Femur (tissue), 1 donor: ENCODE measurements around the gene KIN.
"Not testable (repeated sequence)": the region's sequence is repeated elsewhere in the genome, so short reads cannot be mapped to it uniquely, and the experiment has no call there.

Experiments used
- DNase-seq: peaks from one replicate; pipeline ENCODE4 v3.0.0-alpha.2; 2017

Gene KIN

GRCh38 chr10:7792541-7792940 is 4.7 kb upstream of the KIN start:
- no peak for DNase-seq

- DNase-seq: no peak
Observed at GRCh38 chr10:7789390-7789789, 1.6 kb upstream of the KIN start.

DNA sequence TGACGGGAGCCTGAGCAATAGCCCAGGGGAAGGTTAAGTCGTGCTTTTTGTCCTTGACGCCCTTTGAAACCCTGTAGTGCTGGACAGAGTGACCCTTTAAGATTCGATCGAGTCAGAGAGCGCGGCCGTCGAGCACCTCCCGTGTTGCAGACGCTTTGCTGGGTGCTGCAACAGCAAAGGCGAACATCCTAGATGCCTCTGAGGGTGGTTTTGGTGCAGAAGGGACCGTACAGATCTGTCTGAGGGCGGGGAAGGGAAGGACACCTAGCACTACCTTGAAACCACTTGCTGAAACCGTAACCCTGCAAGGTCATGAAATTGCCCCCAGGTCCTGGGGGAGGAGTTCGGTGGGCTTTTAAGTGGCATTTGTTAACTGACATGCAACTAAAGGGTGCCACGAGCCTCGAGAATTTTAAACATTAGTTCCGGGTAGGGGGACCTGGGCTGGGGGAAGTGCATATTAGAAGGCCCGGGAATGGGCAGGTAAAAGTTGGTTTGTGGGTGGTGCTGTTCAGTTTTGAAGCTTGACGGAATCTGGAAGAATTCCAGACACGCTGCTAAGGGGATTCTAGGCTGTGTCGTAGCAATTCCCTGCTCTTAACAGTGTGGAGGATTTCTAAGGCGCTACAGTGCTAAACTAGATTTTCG is 970 bp upstream of the KIN start:
- no peak for DNase-seq

- no peak for DNase-seq
Observed at GRCh38 chr10:7787150-7787856, 490 bp downstream of the KIN start.

DNA sequence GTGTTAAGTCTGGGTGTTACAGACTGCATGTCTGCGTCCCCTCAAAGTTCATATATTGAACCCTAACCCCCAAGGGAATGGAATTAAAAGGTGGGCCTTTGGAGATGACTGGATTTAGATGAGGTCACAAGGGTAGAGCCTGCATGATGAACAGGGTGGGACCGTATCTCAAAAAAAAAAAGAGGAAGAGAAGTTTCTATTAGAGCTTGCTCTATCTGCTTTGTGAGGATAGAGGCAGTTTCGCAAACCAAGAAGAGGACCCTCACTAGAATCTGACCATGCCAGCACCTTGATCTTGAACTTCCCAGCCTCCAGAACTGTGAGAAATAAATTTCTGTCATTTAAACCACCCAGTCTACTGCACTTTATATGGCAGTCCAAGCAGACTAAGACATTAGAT is 1.4 kb downstream of the KIN start:
- no peak for DNase-seq

DNA sequence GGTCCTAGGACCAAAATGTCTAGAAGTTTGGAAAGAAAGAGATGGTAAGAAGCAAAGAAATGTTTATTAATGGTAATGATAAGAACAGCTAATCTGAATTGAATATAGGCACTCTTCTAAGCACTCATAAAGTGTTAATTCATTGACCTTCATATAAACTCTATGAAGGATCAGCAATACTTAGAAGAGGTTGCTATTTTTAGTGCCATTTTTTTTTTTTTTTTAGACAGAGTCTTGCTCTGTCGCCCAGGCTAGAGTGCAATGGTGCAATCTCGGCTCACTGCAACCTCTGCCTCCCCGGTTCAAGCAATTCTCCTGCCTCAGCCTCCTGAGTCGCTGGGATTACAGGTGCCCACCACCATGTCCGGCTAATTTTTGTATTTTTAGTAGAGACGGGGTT is 5.6 kb downstream of the KIN start:
- DNase-seq: not testable (repeated sequence)

- DNase-seq: no peak
Observed at GRCh38 chr10:7776777-7777176, 11.0 kb downstream of the KIN start.

GRCh38 chr10:7773845-7774801 is 13.7 kb downstream of the KIN start:
- DNase-seq: no peak

DNA sequence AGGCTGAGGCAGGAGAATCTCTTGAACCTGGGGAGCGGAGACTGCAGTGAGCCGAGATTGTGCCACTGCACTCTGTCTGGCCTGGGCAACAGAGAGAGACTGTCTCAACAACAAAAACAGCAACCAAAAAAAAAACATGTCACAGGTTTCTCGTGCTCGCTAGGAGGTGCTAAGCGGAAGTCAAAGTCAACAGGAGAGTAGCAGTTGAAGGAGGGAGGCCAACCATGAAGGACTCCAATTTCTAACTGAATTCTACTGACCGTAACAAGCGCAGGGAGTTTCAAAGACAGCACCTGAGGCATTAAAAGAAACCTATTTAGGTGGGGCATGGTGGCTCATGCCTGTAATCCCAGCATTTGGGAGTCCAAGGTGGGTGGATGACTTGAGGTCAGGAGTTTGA is 19.4 kb downstream of the KIN start:
- DNase-seq: no peak

DNA sequence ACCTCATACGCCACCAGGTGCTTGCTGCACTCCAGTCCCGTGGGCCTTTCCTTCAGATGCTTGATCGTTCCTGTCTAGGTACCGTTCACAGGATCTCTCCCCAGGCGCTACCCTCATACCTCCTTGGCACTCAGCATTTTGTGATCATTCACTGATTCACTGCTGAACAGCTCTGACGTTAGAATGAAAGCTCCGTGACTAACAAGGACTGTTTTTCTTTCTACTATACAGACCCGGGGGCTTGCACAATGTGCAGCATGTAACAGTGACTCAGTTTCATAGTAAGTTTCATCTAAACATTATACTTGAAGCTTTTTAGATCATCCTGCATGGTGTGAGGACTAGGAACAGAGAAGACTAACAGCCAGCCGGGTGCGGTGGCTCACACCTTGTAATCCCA is 20.6 kb downstream of the KIN start:
- DNase-seq: no peak

DNA sequence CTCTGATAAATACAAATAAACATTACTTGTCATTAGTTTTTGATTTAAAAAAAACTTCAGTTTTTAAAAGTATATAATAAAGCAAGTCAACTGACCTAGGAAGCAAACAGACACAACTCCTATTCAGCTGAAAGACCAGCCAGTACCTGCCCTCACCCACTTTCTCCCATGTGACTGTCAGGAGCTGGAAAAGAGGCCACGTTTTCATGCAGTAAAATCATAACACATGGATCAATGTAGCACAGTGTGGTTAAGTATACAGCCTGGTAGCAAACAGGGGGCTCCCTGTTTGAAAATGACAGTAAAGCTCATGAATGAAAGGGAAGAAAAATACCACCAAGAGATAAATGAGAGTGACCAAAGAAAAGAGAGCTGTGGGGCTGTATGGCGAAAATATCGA is 21.6 kb downstream of the KIN start:
- no peak for DNase-seq

DNA sequence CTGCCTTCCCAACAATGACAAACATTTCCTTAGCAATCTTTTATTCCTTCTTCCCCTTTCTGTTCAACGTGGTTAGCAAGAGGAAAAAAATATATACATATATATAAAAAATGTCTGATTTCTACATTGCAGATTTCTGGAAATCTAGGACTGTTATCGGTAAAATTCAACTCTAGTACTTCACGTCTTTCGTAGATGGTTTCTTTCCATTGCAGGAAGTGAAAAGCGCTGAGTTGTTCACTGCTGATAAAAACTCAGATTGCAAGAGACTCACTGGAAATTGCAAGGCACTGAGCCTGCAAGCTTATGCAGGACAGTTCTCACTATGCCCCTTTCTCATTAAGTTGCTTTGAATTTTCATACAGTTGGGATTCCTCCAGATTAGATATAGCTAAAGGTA is 23.9 kb downstream of the KIN start:
- DNase-seq: no peak

DNA sequence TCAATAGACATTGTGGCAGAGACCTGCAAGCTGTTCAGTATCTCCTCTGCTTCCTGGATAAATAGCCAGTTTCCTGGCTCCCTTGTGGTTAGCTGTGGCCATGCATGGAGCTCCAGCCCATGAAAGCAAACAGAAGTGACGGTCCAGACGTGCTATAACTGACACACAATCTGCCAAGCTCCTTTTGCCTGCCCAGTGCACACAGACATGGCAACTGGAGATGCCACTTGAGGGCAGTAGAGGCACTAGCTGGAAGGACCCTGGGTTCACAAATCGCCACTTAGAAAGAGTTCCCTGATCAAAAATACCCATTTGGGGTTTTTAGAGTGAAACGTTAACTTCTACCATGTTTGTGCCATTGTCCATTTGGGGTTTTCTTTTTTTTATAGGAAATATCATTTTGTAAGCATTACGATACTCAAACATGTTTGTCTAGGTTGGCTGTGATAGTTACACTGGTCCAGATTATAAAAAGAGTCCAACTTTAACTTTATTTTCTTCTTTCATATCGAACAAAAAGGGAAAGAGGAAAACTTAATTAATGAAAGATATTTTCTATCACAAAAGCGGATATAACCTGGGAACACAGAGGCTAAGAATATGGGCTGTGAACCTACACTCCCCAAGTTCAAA is 31.3 kb downstream of the KIN start:
- no peak for DNase-seq

GRCh38 chr10:7755103-7755502 is 32.7 kb downstream of the KIN start:
- DNase-seq: no peak

GRCh38 chr10:7752251-7752650 is 35.5 kb downstream of the KIN start:
- no peak for DNase-seq

- no peak for DNase-seq
Observed at GRCh38 chr10:7750222-7750621, 37.6 kb downstream of the KIN start.

DNA sequence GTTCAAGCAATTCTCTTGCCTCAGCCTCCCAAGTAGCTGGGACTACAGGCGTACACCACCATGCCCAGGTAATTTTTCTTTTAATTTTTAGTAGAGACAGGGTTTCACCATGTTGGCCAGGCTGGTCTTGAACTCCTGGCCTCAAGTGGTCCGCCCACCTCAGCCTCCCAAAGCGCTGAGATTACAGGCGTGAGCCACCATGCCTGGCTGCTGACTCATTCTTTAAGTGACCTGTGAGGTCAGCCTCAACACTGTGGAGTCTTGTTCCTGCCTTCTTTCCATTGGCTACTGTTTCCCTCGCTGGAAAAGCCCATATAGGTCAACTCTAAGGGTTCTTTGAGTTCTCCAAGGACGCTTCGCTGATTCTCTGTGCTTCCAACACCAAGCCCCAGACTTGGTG is 39.2 kb downstream of the KIN start:
- DNase-seq: not testable (repeated sequence)

DNA sequence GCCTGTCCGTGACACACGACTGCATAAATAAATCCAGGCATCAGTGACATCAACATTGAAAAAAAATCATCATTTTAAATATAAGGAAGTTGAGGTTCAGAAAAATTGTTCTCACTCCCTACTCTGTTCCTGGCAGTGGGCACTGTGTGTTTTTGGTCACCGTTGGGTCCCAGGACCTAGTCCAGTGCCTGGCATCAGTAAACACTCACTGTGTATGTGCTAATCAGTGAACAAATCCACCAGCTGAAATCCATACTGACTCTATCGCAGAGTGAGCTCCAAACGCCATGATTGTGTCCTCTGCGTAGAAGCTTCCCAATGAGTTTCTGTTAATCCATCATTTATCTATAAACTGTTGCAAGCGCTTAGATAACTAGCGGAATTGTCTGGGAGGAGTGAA is 43.5 kb downstream of the KIN start:
- no peak for DNase-seq

DNA sequence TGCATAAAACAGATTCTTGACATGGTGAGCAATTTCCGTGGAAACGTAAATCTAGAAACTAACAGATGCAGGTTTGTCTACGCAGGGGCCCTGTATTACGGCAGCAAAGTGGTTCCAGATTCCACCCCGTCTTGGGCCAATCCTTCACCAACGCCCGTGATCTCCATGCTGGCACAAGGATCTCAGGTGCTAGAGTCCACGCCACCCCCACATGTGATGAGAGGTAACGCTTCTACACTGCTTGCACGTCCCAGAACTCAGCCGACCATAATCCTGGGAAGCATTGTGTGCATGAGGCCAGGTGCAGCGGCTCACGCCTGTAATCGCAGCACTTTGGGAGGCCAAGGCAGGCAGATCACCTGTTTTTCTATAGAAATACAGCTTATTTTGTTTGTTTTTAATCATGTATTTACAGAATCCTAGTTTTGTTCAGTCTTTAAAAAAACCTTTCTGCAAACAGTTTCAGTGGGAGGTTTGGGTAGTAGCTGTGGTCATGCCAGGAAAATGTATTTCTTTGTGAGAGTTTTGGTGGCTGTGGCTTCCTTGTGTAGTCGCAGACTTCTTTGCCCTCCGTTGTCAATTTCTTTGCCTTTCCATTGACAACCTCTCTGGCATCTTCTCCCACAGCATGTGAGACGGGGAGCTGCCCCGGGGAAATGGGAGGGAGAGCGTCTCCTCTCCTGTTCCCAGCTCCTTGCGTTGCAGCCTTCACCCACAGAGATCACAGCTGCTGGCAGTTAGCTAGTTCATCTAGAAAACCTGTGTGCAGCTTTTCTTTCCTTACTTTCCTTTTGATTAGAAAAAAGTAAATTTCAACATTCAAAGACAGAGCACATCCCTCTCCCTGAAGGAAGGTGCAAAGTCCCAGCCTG is 49.0 kb downstream of the KIN start:
- no peak for DNase-seq

DNA sequence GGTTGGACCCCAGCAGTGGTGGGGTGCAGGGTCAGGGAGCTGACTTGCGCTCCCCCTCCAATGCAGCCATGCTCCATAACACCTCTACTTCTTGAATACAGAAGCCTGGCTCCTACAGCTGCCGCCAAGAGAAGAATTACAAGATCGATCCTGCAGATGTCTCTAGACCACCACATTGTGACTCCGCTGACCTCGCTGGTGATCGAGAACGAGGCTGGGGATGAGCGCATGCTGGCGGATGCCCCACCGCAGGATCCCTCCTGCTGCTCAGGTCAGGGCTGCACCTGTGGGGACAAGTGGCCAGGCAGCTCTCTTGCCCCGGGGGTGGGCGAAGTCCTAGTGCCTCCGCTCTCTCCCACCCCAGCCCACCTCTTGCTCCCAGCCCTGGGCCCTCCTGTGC is 53.0 kb downstream of the KIN start:
- no peak for DNase-seq

- no peak for DNase-seq
Observed at GRCh38 chr10:7722927-7723529, 64.8 kb downstream of the KIN start.

GRCh38 chr10:7720478-7720877 is 67.3 kb downstream of the KIN start:
- DNase-seq: no peak
